GM12892 (cell line): Measurements from ENCODE around the gene TMTC3.

Source experiments
- DNase-seq: peaks from one replicate; pipeline ENCODE4 v3.0.0; 2011; ENCODE audit not compliant: insufficient read length
- FAIRE-seq: peaks from 2 replicates; lab custom pipeline; 2011; peaks lifted over from hg19 to GRCh38; lab: Jason Lieb, UNC
- POLR2A ChIP-seq: IDR thresholded peaks from 2 replicates; pipeline ENCODE4 v1.6.1; 2011; ENCODE audit warnings: low read depth, low read length, control low read depth
- POLR2AphosphoS5 ChIP-seq: IDR thresholded peaks from 2 replicates; pipeline ENCODE4 v1.6.1; 2011; ENCODE audit warnings: low read depth, low read length, control low read depth
- TAF1 ChIP-seq: IDR thresholded peaks from 2 replicates; pipeline ENCODE4 v1.6.1; 2011; ENCODE audit warnings: low read depth, mild to moderate bottlenecking, control low read depth, low read length, borderline replicate concordance

The TMTC3 gene

GRCh38 chr12:88237954-88238353 is 95.8 kb downstream of the TMTC3 start:
- FAIRE-seq (no peak), DNase-seq (no peak)
- TF ChIP-seq POLR2A, result no peak

GRCh38 chr12:88238406-88238805 is 96.3 kb downstream of the TMTC3 start:
- no peak for FAIRE-seq
- TF ChIP-seq POLR2AphosphoS5 (no peak), TAF1 (no peak), POLR2A (no peak)
- no peak for DNase-seq

- no peak for TF ChIP-seq TAF1
- no peak for TF ChIP-seq POLR2AphosphoS5
- no peak for TF ChIP-seq POLR2A
- no peak for DNase-seq
- no peak for FAIRE-seq
Measured at GRCh38 chr12:88241862-88242570, 99.9 kb downstream of the TMTC3 start.

- FAIRE-seq (no peak), DNase-seq (no peak)
- TF ChIP-seq POLR2AphosphoS5, result no peak
- no peak for TF ChIP-seq POLR2A
- no peak for TF ChIP-seq TAF1
Measured at GRCh38 chr12:88242571-88242925, 100.4 kb downstream of the TMTC3 start.

- FAIRE-seq (no peak), DNase-seq (no peak)
- TF ChIP-seq TAF1 (no peak), POLR2AphosphoS5 (no peak), POLR2A (no peak)
Measured at GRCh38 chr12:88242939-88243338, 100.8 kb downstream of the TMTC3 start.

GRCh38 chr12:88243982-88244381 is 101.9 kb downstream of the TMTC3 start:
- FAIRE-seq (no peak), DNase-seq (no peak)
- TF ChIP-seq POLR2AphosphoS5 (no peak), POLR2A (no peak), TAF1 (no peak)

- TF ChIP-seq TAF1 (no peak), POLR2A (no peak), POLR2AphosphoS5 (no peak)
- DNase-seq, result no peak
- no peak for FAIRE-seq
Measured at GRCh38 chr12:88245905-88246304, 103.8 kb downstream of the TMTC3 start.

- TF ChIP-seq TAF1 (no peak), POLR2AphosphoS5 (no peak), POLR2A (no peak)
- DNase-seq, result no peak
- no peak for FAIRE-seq
Measured at GRCh38 chr12:88247241-88247643, 105.1 kb downstream of the TMTC3 start.

- no peak for FAIRE-seq
- no peak for TF ChIP-seq TAF1
- TF ChIP-seq POLR2AphosphoS5, result no peak
- no peak for TF ChIP-seq POLR2A
- DNase-seq, result no peak
Measured at GRCh38 chr12:88248606-88249005, 106.5 kb downstream of the TMTC3 start.
